ENCODE measurements around the gene PRRC2B. TPM values are rescaled to one million over a fixed set of nuclear protein-coding genes. Genes with fewer than 3 reads are reported as not detected.

The PRRC2B gene
- total and polyA plus RNA-seq, 2 of the 8 experiments (the other 6 are each of a cell fraction or from before 2014, with no cell fraction given): 37.3 to 249 TPM

DNA sequence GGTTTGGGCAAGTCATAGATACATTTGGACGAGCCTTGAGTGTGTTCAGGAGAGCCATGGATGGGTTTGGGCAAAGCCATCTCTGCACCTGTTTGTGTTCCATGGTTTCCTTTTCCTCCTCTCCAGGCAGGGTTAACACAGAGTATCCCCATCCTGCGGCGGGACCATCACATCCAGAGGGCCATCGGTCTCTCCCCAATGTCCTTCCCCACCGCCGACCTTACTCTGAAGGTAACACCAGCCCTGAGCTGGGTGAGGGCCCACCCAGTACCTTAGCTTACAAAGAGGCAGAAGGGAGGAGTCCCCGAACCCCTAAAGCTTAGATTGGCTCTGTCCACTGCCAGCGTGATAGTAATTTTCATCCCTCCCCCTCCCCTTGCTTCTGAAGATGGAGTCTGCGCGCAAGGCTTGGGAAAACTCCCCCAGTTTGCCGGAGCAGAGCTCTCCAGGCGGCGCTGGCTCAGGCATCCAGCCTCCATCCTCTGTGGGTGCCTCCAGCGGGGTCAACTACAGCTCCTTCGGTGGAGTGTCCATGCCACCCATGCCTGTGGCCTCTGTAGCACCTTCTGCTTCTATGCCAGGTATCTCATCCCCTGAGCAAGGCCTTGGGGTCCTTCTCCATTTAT is 90.8 kb downstream of the PRRC2B start (continued):
- TF ChIP-seq SAP30 (IDR thresholded peaks at IDR 0.05; ENCODE audit: insufficient read depth, insufficient replicate concordance, low read length) (no peak), SUZ12 (IDR thresholded peaks at IDR 0.05; ENCODE audit: low read length) (no peak), POU5F1 (IDR thresholded peaks at IDR 0.05; ENCODE audit: low read depth, low read length) (no peak), CTBP2 (IDR thresholded peaks at IDR 0.05; ENCODE audit: borderline replicate concordance, insufficient read depth, insufficient read length, low read length) (no peak)

Data from H1 (cell line).